H1 (cell line): Measurements from ENCODE around the gene DTWD2. TPM values are rescaled to one million over a fixed set of nuclear protein-coding genes. Genes with fewer than 3 reads are reported as not detected.
A peak's percentile ranks its signal among the peaks of the same experiment; 100 is the strongest.

Experiments
- CTCF ChIA-PET: fragments of 300-600 bp; sonication (Branson Sonifier 250); formaldehyde crosslinking; loops from one replicate; lab custom pipeline; 2021; ENCODE audit not compliant: partially characterized antibody; lab: Charles Lee
- POLR2A ChIA-PET: fragments of 300-600 bp; sonication (Branson Sonifier 250); formaldehyde crosslinking; loops from one replicate; lab custom pipeline; 2021; ENCODE audit warnings: inconsistent platforms; ENCODE audit not compliant: partially characterized antibody; lab: Charles Lee
- DNase-seq, 2 experiments: peaks; one replicate each; pipeline versions ENCODE4 v3.0.0 to v3.0.0-alpha.2; 2010 to 2022; ENCODE audit warnings: low spot score in 2 of 2, low read depth in 1 of 2, mixed read lengths in 1 of 2
- FAIRE-seq: peaks from 2 replicates; lab custom pipeline; 2011; peaks lifted over from hg19 to GRCh38; lab: Jason Lieb, UNC
- H2AFZ ChIP-seq: 2 replicates; pipeline ENCODE4 v1.8.1; 2012; ENCODE audit warnings: low read length, inconsistent platforms
- H2AK5ac ChIP-seq: 2 replicates; pipeline ENCODE4 v1.6.1; 2013; ENCODE audit warnings: low read depth, low read length
- H2BK120ac ChIP-seq: replicated peaks from 2 replicates; pipeline ENCODE3; 2013; ENCODE audit warnings: low read depth, low read length, inconsistent platforms
- H2BK12ac ChIP-seq: 2 replicates; pipeline ENCODE4 v1.6.1; 2013; ENCODE audit warnings: low read depth, low read length
- H2BK15ac ChIP-seq: 2 replicates; pipeline ENCODE4 v1.6.1; 2013; ENCODE audit warnings: low read length
- H2BK20ac ChIP-seq: 2 replicates; pipeline ENCODE4 v1.6.1; 2013; ENCODE audit warnings: low read length
- H2BK5ac ChIP-seq: 2 replicates; pipeline ENCODE4 v1.6.1; 2013; ENCODE audit warnings: low read depth, low read length
- H3K14ac ChIP-seq: 2 replicates; pipeline ENCODE4 v1.6.1; 2013; ENCODE audit warnings: inconsistent platforms; ENCODE audit not compliant: insufficient read length
- H3K18ac ChIP-seq: 2 replicates; pipeline ENCODE4 v1.6.1; 2013; ENCODE audit warnings: low read length; ENCODE audit errors: extremely low read depth
- H3K23ac ChIP-seq: 2 replicates; pipeline ENCODE4 v1.6.1; 2013; ENCODE audit warnings: inconsistent platforms; ENCODE audit not compliant: insufficient read length
- H3K23me2 ChIP-seq: 2 replicates; pipeline ENCODE4 v1.6.1; 2013; ENCODE audit warnings: low read depth, low read length
- H3K27ac ChIP-seq: 2 replicates; pipeline ENCODE4 v1.6.1; 2011; ENCODE audit warnings: low read depth, low read length, inconsistent platforms
- H3K27me3 ChIP-seq, 4 experiments: replicated peaks in 1 of 4; 1 replicate in 1 of 4; 2 replicates in 3 of 4; pipeline versions ENCODE4 v1.6.1 to v1.8.1; 2011 to 2013; ENCODE audit warnings: low read length in 3 of 4, mild to moderate bottlenecking in 3 of 4, inconsistent platforms in 2 of 4, mixed read lengths in 2 of 4, moderate library complexity in 1 of 4; ENCODE audit not compliant: control insufficient read depth in 3 of 4, insufficient read depth in 3 of 4; ENCODE audit errors: extremely low read depth in 1 of 4
- H3K36me3 ChIP-seq, 4 experiments: 2 replicates each; pipeline versions ENCODE4 v1.6.1 to v1.8.1; 2011 to 2013; ENCODE audit warnings: mild to moderate bottlenecking in 4 of 4, low read length in 3 of 4, moderate library complexity in 2 of 4, control low read depth in 1 of 4, inconsistent platforms in 1 of 4; ENCODE audit not compliant: insufficient read depth in 4 of 4, control insufficient read depth in 2 of 4
- H3K4ac ChIP-seq: replicated peaks from 2 replicates; pipeline ENCODE3; 2013; ENCODE audit warnings: low read length, low read depth, mixed read lengths, inconsistent platforms; ENCODE audit not compliant: insufficient read length
- H3K4me1 ChIP-seq, 4 experiments: replicated peaks in 1 of 4; 1 replicate in 1 of 4; 2 replicates in 3 of 4; pipeline versions ENCODE4 v1.6.1 to v1.8.1; 2011 to 2013; ENCODE audit warnings: low read length in 3 of 4, inconsistent platforms in 2 of 4, mixed read lengths in 1 of 4; ENCODE audit not compliant: insufficient read depth in 4 of 4, control insufficient read depth in 3 of 4
- H3K4me2 ChIP-seq, 2 experiments: 2 replicates each; pipeline versions ENCODE4 v1.6.1 to v1.8.1; 2011 to 2013; ENCODE audit warnings: low read depth in 2 of 2, low read length in 2 of 2, control low read depth in 1 of 2, inconsistent platforms in 1 of 2, mild to moderate bottlenecking in 1 of 2; ENCODE audit not compliant: insufficient read depth in 1 of 2
- H3K4me3 ChIP-seq, 4 experiments: fragments of 200-600, 300-600 bp in 1 of 4; sonication (generic), shearing (Covaris generic), sonication (Bioruptor Twin) in 1 of 4; 2 replicates each; pipeline versions ENCODE4 v1.5.1 to v1.8.1; 2011 to 2016; ENCODE audit warnings: low read length in 4 of 4, low read depth in 3 of 4, control low read depth in 2 of 4, inconsistent platforms in 2 of 4, mild to moderate bottlenecking in 2 of 4, mixed read lengths in 1 of 4, moderate library complexity in 1 of 4; ENCODE audit not compliant: insufficient read depth in 2 of 4; ENCODE audit errors: extremely low read depth in 1 of 4
- H3K56ac ChIP-seq: replicated peaks from 2 replicates; pipeline ENCODE3; 2013; ENCODE audit warnings: low read depth, mild to moderate bottlenecking, mixed read lengths, low read length, inconsistent platforms; ENCODE audit not compliant: insufficient read length
- H3K79me1 ChIP-seq: 2 replicates; pipeline ENCODE4 v1.6.1; 2013; ENCODE audit warnings: low read depth, low read length, control low read depth
- H3K79me2 ChIP-seq, 2 experiments: 2 replicates each; pipeline versions ENCODE4 v1.6.1 to v1.8.1; 2012 to 2013; ENCODE audit warnings: low read length in 2 of 2, mild to moderate bottlenecking in 2 of 2, inconsistent platforms in 1 of 2; ENCODE audit not compliant: insufficient read depth in 2 of 2, control insufficient read depth in 1 of 2
- H3K9ac ChIP-seq, 4 experiments: replicated peaks in 1 of 4; 1 replicate in 1 of 4; 2 replicates in 3 of 4; pipeline versions ENCODE4 v1.6.1 to v1.8.1; 2011 to 2013; ENCODE audit warnings: low read depth in 3 of 4, low read length in 3 of 4, control low read depth in 2 of 4, mild to moderate bottlenecking in 2 of 4, moderate library complexity in 2 of 4, inconsistent platforms in 1 of 4; ENCODE audit errors: extremely low read depth in 1 of 4
- H3K9me3 ChIP-seq, 2 experiments: 2 replicates each; pipeline versions ENCODE4 v1.6.1 to v1.8.1; 2012 to 2013; ENCODE audit warnings: mild to moderate bottlenecking in 2 of 2, moderate library complexity in 2 of 2, control low read depth in 1 of 2, inconsistent platforms in 1 of 2, low read depth in 1 of 2, low read length in 1 of 2, mixed read lengths in 1 of 2; ENCODE audit not compliant: insufficient read depth in 2 of 2
- H4K20me1 ChIP-seq, 2 experiments: replicated peaks in 1 of 2; 2 replicates each; pipeline versions ENCODE3 to v1.8.1; 2011 to 2013; ENCODE audit warnings: inconsistent platforms in 2 of 2, low read length in 2 of 2, mild to moderate bottlenecking in 1 of 2; ENCODE audit not compliant: insufficient read depth in 2 of 2, control insufficient read depth in 1 of 2
- H4K5ac ChIP-seq: 2 replicates; pipeline ENCODE4 v1.6.1; 2013; ENCODE audit warnings: low read length, low read depth, mixed read lengths, inconsistent platforms; ENCODE audit not compliant: insufficient read length
- H4K8ac ChIP-seq: 2 replicates; pipeline ENCODE4 v1.8.0; 2013; ENCODE audit warnings: mild to moderate bottlenecking, moderate library complexity, low read length, inconsistent platforms; ENCODE audit not compliant: insufficient read depth; ENCODE audit errors: extremely low read depth
- H4K91ac ChIP-seq: replicated peaks from 2 replicates; pipeline ENCODE3; 2013; ENCODE audit warnings: low read length, mixed read lengths, inconsistent platforms; ENCODE audit not compliant: insufficient read length
- NRF1 ChIP-seq: IDR thresholded peaks from 2 replicates; pipeline ENCODE4 v1.6.1; 2011; ENCODE audit warnings: mild to moderate bottlenecking, low read depth, low read length, improper control_type of control experiment
- WGBS, 2 experiments: shearing (Covaris generic) in 1 of 2; methylation state at CpG; one replicate each; pipeline versions ENCODE4 v1.1.6 to v1.1.7; 2013 to 2015; ENCODE audit warnings: low lambda C conversion rate in 2 of 2, mixed read lengths in 2 of 2, inconsistent platforms in 1 of 2, low coverage in 1 of 2, missing lambda C conversion rate in 1 of 2; ENCODE audit not compliant: insufficient replicate concordance in 2 of 2, insufficient coverage in 1 of 2, insufficient read length in 1 of 2; ENCODE audit errors: extremely low coverage in 1 of 2, missing lambda C conversion rate in 1 of 2; 5-methylcytosine and 5-hydroxymethylcytosine counted together
- polyA plus RNA-seq, 7 experiments: library from polyadenylated mRNA; depleted of rRNA in 3 of 7; stranded (reverse) in 5 of 7; unstranded in 2 of 7; fragments of >200 nt in 5 of 7; fragments of 200-250 nt in 2 of 7; gene quantifications; 1 replicate in 5 of 7; 2 replicates in 1 of 7; 4 replicates in 1 of 7; pipeline versions ENCODE4 v1.2.1 to v1.2.3, GENCODE V29; 2011 to 2013; ENCODE audit warnings: missing spikeins in 2 of 7, mixed read lengths in 2 of 7
- total RNA-seq: library from RNA; stranded (reverse); fragmentation: NEBNext Ultra II Directional; extraction: Animal tissue kit (Norgen Biotek cat#: 25700); gene quantifications from 2 replicates; pipeline ENCODE4 v1.2.1, GENCODE V29; 2021

The DTWD2 gene
- total and polyA plus RNA-seq, 2 of the 8 experiments (the other 6 are each of a cell fraction or from before 2014, with no cell fraction given): 4.3 to 17.1 TPM

GRCh38 chr5:119009131-119009530 is 20.8 kb upstream of the DTWD2 start:
- CTCF ChIA-PET: no interaction called here
- no peak overlapping the region for H2BK12ac ChIP-seq
- H3K27ac ChIP-seq: no peak overlapping the region
- H2BK20ac ChIP-seq: no peak overlapping the region
- H3K9ac ChIP-seq: no peak overlapping the region
- no peak overlapping the region for H4K5ac ChIP-seq
- H3K4me2 ChIP-seq: no peak overlapping the region
- H3K23ac ChIP-seq: no peak overlapping the region
- POLR2A ChIA-PET: no interaction called here
- H3K14ac ChIP-seq: no peak overlapping the region
- 89% methylated on average over 1 of the region's 1 CpG; no CpG with 5 or more reads in 1 of the 2 experiments for WGBS, 2 experiments
- H3K27me3 ChIP-seq: peaks cover 0 to 1% (median 0%) of the 10 kb centered on the region in 4 experiments; a peak in 1 of 7 replicates
- no peak for TF ChIP-seq NRF1
- H4K20me1 ChIP-seq: no peaks in the 10 kb centered on the region
- H3K36me3 ChIP-seq: no peaks in the 10 kb centered on the region
- H4K8ac ChIP-seq: no peak overlapping the region
- no peak overlapping the region for H4K91ac ChIP-seq
- H2AFZ ChIP-seq: 0 out of 2 replicates have a peak overlapping the region, but pooled peaks have one; percentile 23
- no peak overlapping the region for H2BK120ac ChIP-seq
- FAIRE-seq (no peak), DNase-seq (no peak)
- no peaks in the 10 kb centered on the region for H3K23me2 ChIP-seq
- H3K56ac ChIP-seq: no peak overlapping the region
- no peaks in the 10 kb centered on the region for H3K79me2 ChIP-seq
- H3K4me1 ChIP-seq: no peaks in the 10 kb centered on the region
- H3K18ac ChIP-seq: no peak overlapping the region
- H2BK15ac ChIP-seq: no peak overlapping the region
- H2AK5ac ChIP-seq: no peak overlapping the region
- H2BK5ac ChIP-seq: no peak overlapping the region
- H3K4ac ChIP-seq: no peak overlapping the region
- no peaks in the 10 kb centered on the region for H3K79me1 ChIP-seq
- no peaks in the 10 kb centered on the region for H3K9me3 ChIP-seq
- no peak overlapping the region for H3K4me3 ChIP-seq
